ENCODE results near the gene ARL15.

GRCh38 chr5:54259090-54259489, 51.3 kb downstream of the ARL15 start:
- TF ChIP-seq EZH2 (IDR thresholded peaks at IDR 0.05; ENCODE audit: low read length, unreplicated experiment) (no peak), CTCF (conservative IDR thresholded peaks at IDR 0.05; ENCODE audit: low read depth, low read length) (no peak), EZH2phosphoT487 (IDR thresholded peaks at IDR 0.05; ENCODE audit: borderline replicate concordance, low read length) (no peak)

Data from PC-3 (cell line).